ENCODE measurements around the gene EFNA5.

DNA sequence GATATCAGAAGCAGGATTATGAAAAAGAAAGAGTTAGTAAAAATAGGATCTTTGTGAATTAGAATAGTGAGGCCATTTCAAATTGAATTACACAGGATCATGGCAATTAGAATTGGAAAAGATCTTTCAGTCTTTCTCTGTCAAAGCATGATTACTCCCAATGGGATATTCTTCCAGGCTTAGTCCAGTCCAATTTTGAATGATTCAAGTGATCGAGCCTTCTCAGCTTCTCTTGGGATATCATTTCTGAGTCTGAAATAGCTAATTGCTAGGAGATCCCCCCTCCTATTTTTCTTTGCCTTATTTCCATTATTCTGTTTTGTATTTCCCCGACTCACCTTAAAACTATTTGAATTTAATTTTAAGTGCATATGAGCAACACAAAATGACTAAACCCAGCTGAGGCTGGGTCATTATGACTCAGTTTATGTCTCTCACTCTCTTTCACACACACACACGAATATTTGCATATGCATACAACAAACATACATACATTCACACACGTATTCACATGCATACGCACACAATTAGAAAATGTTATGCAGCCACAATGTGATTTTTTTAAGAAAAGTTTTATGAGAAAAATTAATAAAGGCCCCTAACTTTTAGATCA, 34.8 kb upstream of the EFNA5 start:
- no peak for TF ChIP-seq POLR2AphosphoS5 (IDR thresholded peaks at IDR 0.05)
- TF ChIP-seq POLR2A (IDR thresholded peaks at IDR 0.05): no peak
- TF ChIP-seq, protein P1, sequence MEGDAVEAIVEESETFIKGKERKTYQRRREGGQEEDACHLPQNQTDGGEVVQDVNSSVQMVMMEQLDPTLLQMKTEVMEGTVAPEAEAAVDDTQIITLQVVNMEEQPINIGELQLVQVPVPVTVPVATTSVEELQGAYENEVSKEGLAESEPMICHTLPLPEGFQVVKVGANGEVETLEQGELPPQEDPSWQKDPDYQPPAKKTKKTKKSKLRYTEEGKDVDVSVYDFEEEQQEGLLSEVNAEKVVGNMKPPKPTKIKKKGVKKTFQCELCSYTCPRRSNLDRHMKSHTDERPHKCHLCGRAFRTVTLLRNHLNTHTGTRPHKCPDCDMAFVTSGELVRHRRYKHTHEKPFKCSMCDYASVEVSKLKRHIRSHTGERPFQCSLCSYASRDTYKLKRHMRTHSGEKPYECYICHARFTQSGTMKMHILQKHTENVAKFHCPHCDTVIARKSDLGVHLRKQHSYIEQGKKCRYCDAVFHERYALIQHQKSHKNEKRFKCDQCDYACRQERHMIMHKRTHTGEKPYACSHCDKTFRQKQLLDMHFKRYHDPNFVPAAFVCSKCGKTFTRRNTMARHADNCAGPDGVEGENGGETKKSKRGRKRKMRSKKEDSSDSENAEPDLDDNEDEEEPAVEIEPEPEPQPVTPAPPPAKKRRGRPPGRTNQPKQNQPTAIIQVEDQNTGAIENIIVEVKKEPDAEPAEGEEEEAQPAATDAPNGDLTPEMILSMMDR (IDR thresholded peaks at IDR 0.05): no peak

Measured in suprapubic skin (tissue), 4 donors.